Retinal pigment epithelial cell (primary cell): ENCODE measurements around the gene ZNF689.
"Not testable (repeated sequence)": the region's sequence is repeated elsewhere in the genome, so short reads cannot be mapped to it uniquely, and the experiment has no call there.

Experiments
- DNase-seq: peaks from one replicate; pipeline ENCODE4 v3.0.0-alpha.2; 2010; ENCODE audit warnings: low read depth
- H3K4me3 ChIP-seq: 2 replicates; pipeline ENCODE4 v1.5.1; 2011; ENCODE audit warnings: mild to moderate bottlenecking, low read length, control low read depth, moderate library complexity
- CTCF ChIP-seq: conservative IDR thresholded peaks from 2 replicates; pipeline ENCODE4 v1.5.1; 2011; ENCODE audit warnings: low read depth, low read length, control low read depth, inconsistent platforms

Gene ZNF689

GRCh38 chr16:30600215-30600614 is 10.0 kb downstream of the ZNF689 start:
- DNase-seq: no peak
- TF ChIP-seq CTCF: no peak
- H3K4me3 ChIP-seq: no peak overlapping the region

- TF ChIP-seq CTCF: no peak
- no peak for DNase-seq
- H3K4me3 ChIP-seq: no peak overlapping the region
Measured at GRCh38 chr16:30592871-30593270, 17.3 kb downstream of the ZNF689 start.

GRCh38 chr16:30590869-30591268 is 19.3 kb downstream of the ZNF689 start:
- H3K4me3 ChIP-seq, DNase-seq: not testable (repeated sequence)

DNA sequence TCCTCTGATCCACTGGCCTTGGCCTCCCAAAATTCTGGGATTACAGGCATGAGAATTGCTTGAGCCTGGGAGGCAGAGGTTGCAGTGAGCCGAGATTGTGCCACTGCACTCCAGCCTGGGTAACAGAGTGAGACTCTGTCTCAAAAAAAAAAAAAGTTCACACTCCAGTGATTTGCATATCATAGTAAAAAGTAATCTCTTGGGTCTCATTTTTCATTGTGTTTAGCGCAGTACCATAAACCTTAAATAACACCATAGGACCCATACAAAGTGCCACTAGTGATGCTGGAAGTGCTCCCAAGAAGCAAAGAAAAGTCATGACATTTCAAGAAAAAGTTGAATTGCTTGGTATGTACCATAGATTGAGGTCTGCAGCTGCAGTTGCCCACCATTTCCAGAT is 20.6 kb downstream of the ZNF689 start:
- DNase-seq: not testable (repeated sequence)

GRCh38 chr16:30588651-30589050 is 21.5 kb downstream of the ZNF689 start:
- H3K4me3 ChIP-seq: no peak overlapping the region
- no peak for TF ChIP-seq CTCF
- DNase-seq: no peak

More for the DNA sequence above, 20.6 kb downstream of the ZNF689 start:
- not testable (repeated sequence) for H3K4me3 ChIP-seq

DNA sequence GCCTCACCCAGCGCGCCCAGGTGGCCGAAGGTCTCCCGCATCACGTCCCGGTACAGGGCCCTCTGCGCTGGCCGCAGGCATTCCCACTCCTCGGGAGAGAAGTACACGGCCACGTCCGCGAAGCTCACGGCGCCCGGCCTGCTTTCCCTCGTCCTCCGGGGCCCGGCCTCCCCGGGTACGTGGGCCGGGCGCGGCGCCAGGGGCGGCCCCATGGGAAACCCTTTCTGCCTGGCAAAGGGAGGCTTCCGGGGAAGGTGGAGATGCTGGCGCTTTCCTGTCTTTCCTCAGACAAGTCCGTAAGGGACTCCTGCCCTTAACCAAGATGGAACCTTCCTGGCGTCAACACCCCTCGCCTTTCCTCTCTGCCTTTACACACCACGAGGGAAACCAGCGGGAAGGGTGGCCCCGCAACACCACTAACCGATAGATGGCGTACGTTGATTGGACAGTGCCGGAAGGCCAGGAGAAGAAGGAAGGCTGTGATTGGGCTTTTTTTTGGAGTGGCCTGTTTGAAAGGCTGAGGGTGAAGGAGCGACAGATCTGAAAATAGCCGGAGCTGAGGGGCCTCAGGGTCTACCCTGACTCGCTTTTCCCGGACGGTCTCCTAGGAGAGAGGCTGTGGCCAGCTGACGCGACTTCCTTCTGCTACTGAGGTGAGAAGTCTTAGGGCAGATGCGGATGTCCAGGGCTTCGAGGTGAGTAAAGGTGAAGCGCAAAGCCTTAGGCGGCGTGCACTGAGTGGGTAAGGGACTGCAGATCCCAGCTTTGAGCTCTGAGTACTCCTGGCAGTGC is 24.6 kb downstream of the ZNF689 start, which contains the start of gene ZNF785:
Gene ZNF785, minus strand, starts transcription at position 298 of the 792 bp plus-strand sequence. Its CDS starts 86 bp downstream, at position 212.
- DNase-seq: peak; percentile 98
- no peak for TF ChIP-seq CTCF
- H3K4me3 ChIP-seq: peak within 1 kb of the TSS; percentile 57

GRCh38 chr16:30585022-30585399 is 25.2 kb downstream of the ZNF689 start:
- no peak for DNase-seq
- H3K4me3 ChIP-seq: peak overlapping the region; percentile 57
- no peak for TF ChIP-seq CTCF

- DNase-seq: no peak
- TF ChIP-seq CTCF: no peak
- no peak overlapping the region for H3K4me3 ChIP-seq
Measured at GRCh38 chr16:30582611-30583340, 27.4 kb downstream of the ZNF689 start.
